Hematopoietic multipotent progenitor cell treated with erythropoietin and hydrocortisone succinate and interleukin-3 and kit ligand, for 17 days (in vitro differentiated cells): ENCODE measurements around the gene MKNK1.

Source experiments
- DNase-seq: peaks from one replicate; pipeline ENCODE4 v3.0.0-alpha.2; 2015; ENCODE audit warnings: low spot score

The MKNK1 gene

GRCh38 chr1:46539972-46540371 is 64.1 kb downstream of the MKNK1 start:
- no peak for DNase-seq

GRCh38 chr1:46538147-46538546 is 65.9 kb downstream of the MKNK1 start:
- no peak for DNase-seq

GRCh38 chr1:46537651-46538050 is 66.4 kb downstream of the MKNK1 start:
- DNase-seq = no peak

- no peak for DNase-seq
These were observed 67.5 kb downstream of the MKNK1 start for GRCh38 chr1:46536527-46536926.

- peak; percentile 34 for DNase-seq
These were observed 69.0 kb downstream of the MKNK1 start for GRCh38 chr1:46535063-46535462.

- no peak for DNase-seq
These were observed 70.7 kb downstream of the MKNK1 start for GRCh38 chr1:46533179-46533864.

GRCh38 chr1:46532498-46533178 is 71.4 kb downstream of the MKNK1 start:
- no peak for DNase-seq

- DNase-seq = no peak
These were observed 72.0 kb downstream of the MKNK1 start for GRCh38 chr1:46532095-46532494.

- DNase-seq = no peak
These were observed 73.2 kb downstream of the MKNK1 start for GRCh38 chr1:46530791-46531409.

GRCh38 chr1:46530311-46530710 is 73.8 kb downstream of the MKNK1 start:
- no peak for DNase-seq

GRCh38 chr1:46529031-46529630 is 74.9 kb downstream of the MKNK1 start:
- no peak for DNase-seq

GRCh38 chr1:46528297-46528955 is 75.6 kb downstream of the MKNK1 start:
- DNase-seq = no peak

GRCh38 chr1:46527474-46528296 is 76.4 kb downstream of the MKNK1 start:
- peak; percentile 85 for DNase-seq

- no peak for DNase-seq
These were observed 77.3 kb downstream of the MKNK1 start for GRCh38 chr1:46526691-46527291.

- DNase-seq = no peak
These were observed 77.9 kb downstream of the MKNK1 start for GRCh38 chr1:46526013-46526690.

- DNase-seq = no peak
These were observed 78.7 kb downstream of the MKNK1 start for GRCh38 chr1:46525253-46525983.

GRCh38 chr1:46524843-46525242 is 79.2 kb downstream of the MKNK1 start:
- no peak for DNase-seq

GRCh38 chr1:46523496-46524353 is 80.3 kb downstream of the MKNK1 start:
- DNase-seq = peak; percentile 76

- no peak for DNase-seq
These were observed 81.1 kb downstream of the MKNK1 start for GRCh38 chr1:46522969-46523320.
